Parathyroid adenoma (tissue), 2 donors: ENCODE results near the gene DACH1.

Experiments
- H2AFZ ChIP-seq: fragments of 300-600 bp; sonication (generic); one replicate; pipeline ENCODE4 v1.7.0; 2017; ENCODE audit warnings: antibody characterized with exemption, mild to moderate bottlenecking
- H3K27ac ChIP-seq: fragments of 300-600 bp; sonication (generic); one replicate; pipeline ENCODE4 v1.7.0; 2017
- H3K27me3 ChIP-seq: fragments of 300-600 bp; sonication (generic); one replicate; pipeline ENCODE4 v1.7.0; 2017; ENCODE audit warnings: low read length; ENCODE audit not compliant: control insufficient read depth, insufficient read depth
- H3K36me3 ChIP-seq: fragments of 300-600 bp; sonication (generic); one replicate; pipeline ENCODE4 v1.7.0; 2017; ENCODE audit warnings: low read length; ENCODE audit not compliant: control insufficient read depth, insufficient read depth
- H3K4me1 ChIP-seq: fragments of 300-600 bp; sonication (generic); one replicate; pipeline ENCODE4 v1.7.0; 2017; ENCODE audit warnings: control low read depth
- H3K4me2 ChIP-seq: fragments of 300-600 bp; sonication (generic); one replicate; pipeline ENCODE4 v1.7.0; 2017; ENCODE audit warnings: low read length
- H3K4me3 ChIP-seq: fragments of 300-600 bp; sonication (generic); one replicate; pipeline ENCODE4 v1.7.0; 2017; ENCODE audit warnings: low read depth, low read length
- H3K79me2 ChIP-seq: fragments of 300-600 bp; sonication (generic); one replicate; pipeline ENCODE4 v1.7.0; 2017; ENCODE audit warnings: control low read depth
- H3K9ac ChIP-seq: fragments of 300-600 bp; sonication (generic); one replicate; pipeline ENCODE4 v1.7.0; 2017; ENCODE audit warnings: mild to moderate bottlenecking
- H3K9me3 ChIP-seq: fragments of 300-600 bp; sonication (generic); one replicate; pipeline ENCODE4 v1.7.0; 2017; ENCODE audit warnings: low read length; ENCODE audit not compliant: control insufficient read depth
- TF ChIP-seq, protein P1 (sequence below): fragments of 300-600 bp; sonication (generic); IDR thresholded peaks from one replicate; pipeline ENCODE4 v1.7.0; 2017; ENCODE audit warnings: antibody characterized with exemption, mild to moderate bottlenecking
- donor health status: primary hyperparathyroidism.

DACH1 gene

GRCh38 chr13:71596116-71596515, 270.9 kb downstream of the DACH1 start:
- Histone ChIP-seq H3K27me3 (no peaks in the 10 kb centered on the region), H3K27ac (no peak overlapping the region), H3K4me3 (no peak overlapping the region), H3K9me3 (no peaks in the 10 kb centered on the region), H3K79me2 (no peaks in the 10 kb centered on the region), H3K9ac (no peak overlapping the region), H3K4me1 (no peaks in the 10 kb centered on the region), H3K36me3 (no peaks in the 10 kb centered on the region), H3K4me2 (no peak overlapping the region), H2AFZ (no peak overlapping the region)
- TF ChIP-seq, protein P1, sequence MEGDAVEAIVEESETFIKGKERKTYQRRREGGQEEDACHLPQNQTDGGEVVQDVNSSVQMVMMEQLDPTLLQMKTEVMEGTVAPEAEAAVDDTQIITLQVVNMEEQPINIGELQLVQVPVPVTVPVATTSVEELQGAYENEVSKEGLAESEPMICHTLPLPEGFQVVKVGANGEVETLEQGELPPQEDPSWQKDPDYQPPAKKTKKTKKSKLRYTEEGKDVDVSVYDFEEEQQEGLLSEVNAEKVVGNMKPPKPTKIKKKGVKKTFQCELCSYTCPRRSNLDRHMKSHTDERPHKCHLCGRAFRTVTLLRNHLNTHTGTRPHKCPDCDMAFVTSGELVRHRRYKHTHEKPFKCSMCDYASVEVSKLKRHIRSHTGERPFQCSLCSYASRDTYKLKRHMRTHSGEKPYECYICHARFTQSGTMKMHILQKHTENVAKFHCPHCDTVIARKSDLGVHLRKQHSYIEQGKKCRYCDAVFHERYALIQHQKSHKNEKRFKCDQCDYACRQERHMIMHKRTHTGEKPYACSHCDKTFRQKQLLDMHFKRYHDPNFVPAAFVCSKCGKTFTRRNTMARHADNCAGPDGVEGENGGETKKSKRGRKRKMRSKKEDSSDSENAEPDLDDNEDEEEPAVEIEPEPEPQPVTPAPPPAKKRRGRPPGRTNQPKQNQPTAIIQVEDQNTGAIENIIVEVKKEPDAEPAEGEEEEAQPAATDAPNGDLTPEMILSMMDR: no peak

- H3K4me1 ChIP-seq: no peaks in the 10 kb centered on the region
- no peak overlapping the region for H2AFZ ChIP-seq
- H3K9ac ChIP-seq: no peak overlapping the region
- no peak overlapping the region for H3K4me2 ChIP-seq
- H3K27ac ChIP-seq: no peak overlapping the region
- TF ChIP-seq, protein P1: no peak
- H3K9me3 ChIP-seq: no peaks in the 10 kb centered on the region
- H3K79me2 ChIP-seq: no peaks in the 10 kb centered on the region
- no peak overlapping the region for H3K4me3 ChIP-seq
- no peaks in the 10 kb centered on the region for H3K27me3 ChIP-seq
- H3K36me3 ChIP-seq: no peaks in the 10 kb centered on the region
Observed at GRCh38 chr13:71593566-71593965, 273.4 kb downstream of the DACH1 start.

DNA sequence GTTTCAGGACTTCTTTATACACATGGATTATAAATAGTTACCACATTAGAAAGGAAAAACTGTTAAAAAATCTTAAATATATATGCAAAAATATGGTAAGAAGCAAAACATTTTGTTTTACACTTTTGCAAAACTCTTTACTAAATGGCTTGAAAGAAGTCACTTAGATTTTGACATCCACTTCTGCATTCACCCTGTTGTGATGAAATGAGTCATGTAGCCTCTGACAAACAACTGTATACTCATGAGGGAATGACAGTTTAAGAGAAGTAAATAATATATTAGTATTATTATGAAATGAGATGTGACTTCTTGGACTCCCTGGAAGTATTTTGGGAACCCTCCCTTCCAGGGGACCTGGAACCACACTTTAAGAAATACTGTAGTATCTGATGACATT, 275.6 kb downstream of the DACH1 start:
- H3K9ac ChIP-seq: no peak overlapping the region
- no peak overlapping the region for H3K4me3 ChIP-seq
- H3K4me2 ChIP-seq: no peak overlapping the region
- H3K27ac ChIP-seq: no peak overlapping the region
- TF ChIP-seq, protein P1: no peak
- H3K4me1 ChIP-seq: no peaks in the 10 kb centered on the region
- no peaks in the 10 kb centered on the region for H3K9me3 ChIP-seq
- H3K79me2 ChIP-seq: no peaks in the 10 kb centered on the region
- H3K27me3 ChIP-seq: no peaks in the 10 kb centered on the region
- H3K36me3 ChIP-seq: no peaks in the 10 kb centered on the region
- H2AFZ ChIP-seq: no peak overlapping the region

GRCh38 chr13:71590654-71591148, 276.3 kb downstream of the DACH1 start:
- no peak overlapping the region for H3K4me2 ChIP-seq
- H3K79me2 ChIP-seq: no peaks in the 10 kb centered on the region
- no peak overlapping the region for H3K4me3 ChIP-seq

GRCh38 chr13:71589032-71589431, 278.0 kb downstream of the DACH1 start:
- Histone ChIP-seq H3K27me3 (no peaks in the 10 kb centered on the region), H3K27ac (no peak overlapping the region), H3K9me3 (no peaks in the 10 kb centered on the region), H3K4me2 (no peak overlapping the region), H3K4me1 (no peaks in the 10 kb centered on the region), H3K36me3 (no peaks in the 10 kb centered on the region), H3K79me2 (no peaks in the 10 kb centered on the region), H2AFZ (no peak overlapping the region), H3K4me3 (no peak overlapping the region), H3K9ac (no peak overlapping the region)
- TF ChIP-seq, protein P1: no peak

More at GRCh38 chr13:71590654-71591148, 276.3 kb downstream of the DACH1 start:
- Histone ChIP-seq H3K9ac (no peak overlapping the region), H3K4me1 (no peaks in the 10 kb centered on the region), H3K27ac (no peak overlapping the region), H3K36me3 (no peaks in the 10 kb centered on the region), H3K27me3 (no peaks in the 10 kb centered on the region), H3K9me3 (no peaks in the 10 kb centered on the region), H2AFZ (no peak overlapping the region)
- TF ChIP-seq, protein P1: no peak
